C4-2B (cell line): ENCODE data around the gene MRPS23.

Experiments used
- CTCF ChIP-seq: fragments of 450-650 bp; conservative IDR thresholded peaks from 2 replicates; pipeline ENCODE4 v1.5.1; 2017; ENCODE audit warnings: mild to moderate bottlenecking
- ZFX ChIP-seq: fragments of 450-650 bp; IDR thresholded peaks from 2 replicates; pipeline ENCODE4 v1.6.1; 2017

GRCh38 chr17:57819285-57819684 lies 30.6 kb downstream of the MRPS23 start:
- TF ChIP-seq CTCF = no peak
- TF ChIP-seq ZFX = no peak
